HepG2 (cell line): ENCODE data around the gene BOD1. TPM values are rescaled to one million over a fixed set of nuclear protein-coding genes. Genes with fewer than 3 reads are reported as not detected.

Experiments
- ATAC-seq: fragments of 200-7000 bp; cut with Tn5 transposase; 3 replicates; pipeline ENCODE4 v1.9.1; 2020; ENCODE audit warnings: mild to moderate bottlenecking, moderate library complexity
- BruUV-seq: library from RNA; stranded (reverse); fragments of 400-500 nt; replicated peaks from 2 replicates; lab custom pipeline; 2021; lab: Mats Ljungman, UMichigan
- CTCF ChIA-PET: fragments of 300-600 bp; formaldehyde crosslinking; extraction: SDS; loops from one replicate; lab custom pipeline; 2021; ENCODE audit warnings: low total read pairs, inconsistent platforms, low intra/inter-chr PET ratio; lab: Yijun Ruan, JAX
- POLR2A ChIA-PET: fragments of 350-600 bp; sonication (Branson Sonifier 250); formaldehyde crosslinking; loops from one replicate; lab custom pipeline; 2020; ENCODE audit warnings: antibody characterized with exemption, inconsistent platforms; lab: Yijun Ruan, JAX
- DNase-seq: peaks from one replicate; pipeline ENCODE4 v3.0.0-alpha.2; 2015; ENCODE audit warnings: low spot score
- FAIRE-seq: peaks from 3 replicates; lab custom pipeline; 2011; peaks lifted over from hg19 to GRCh38; lab: Jason Lieb, UNC
- H2AFZ ChIP-seq: one replicate; pipeline ENCODE4 v1.6.1; 2011; ENCODE audit warnings: low read length, inconsistent platforms
- H3K27ac ChIP-seq: fragments of 300-600 bp; 3 replicates; pipeline ENCODE4 v1.8.0; 2011; ENCODE audit warnings: mixed run types, mild to moderate bottlenecking, mixed read lengths, low read length, inconsistent platforms; ENCODE audit not compliant: insufficient read depth; ENCODE audit errors: extremely low read length
- H3K27me3 ChIP-seq, 2 experiments: fragments of 200-600 bp in 1 of 2; 2 replicates in 1 of 2; 3 replicates in 1 of 2; pipeline versions ENCODE4 v1.6.0 to v1.8.0; 2011; ENCODE audit warnings: low read length in 2 of 2, mild to moderate bottlenecking in 2 of 2, moderate library complexity in 2 of 2, inconsistent platforms in 1 of 2; ENCODE audit not compliant: insufficient read depth in 2 of 2, control insufficient read depth in 1 of 2
- H3K36me3 ChIP-seq, 2 experiments: fragments of 200-600 bp in 1 of 2; replicated peaks in 1 of 2; 2 replicates in 1 of 2; 3 replicates in 1 of 2; pipeline versions ENCODE4 v1.5.1 to v1.8.0; 2011; ENCODE audit warnings: low read length in 2 of 2, inconsistent platforms in 1 of 2; ENCODE audit not compliant: insufficient read depth in 2 of 2, control insufficient read depth in 1 of 2
- H3K4me1 ChIP-seq: 2 replicates; pipeline ENCODE4 v1.5.1; 2012; ENCODE audit warnings: low read length, inconsistent platforms; ENCODE audit not compliant: insufficient read depth
- H3K4me2 ChIP-seq: 2 replicates; pipeline ENCODE4 v1.6.0; 2011; ENCODE audit warnings: low read depth, low read length, inconsistent platforms
- H3K4me3 ChIP-seq, 3 experiments: fragments of 200-600 bp in 1 of 3; sonication (generic), shearing (Covaris generic) in 1 of 3; replicated peaks in 1 of 3; 2 replicates each; pipeline ENCODE4 v1.5.1; 2011 to 2016; ENCODE audit warnings: low read length in 3 of 3, inconsistent platforms in 2 of 3, low read depth in 2 of 3, mild to moderate bottlenecking in 2 of 3, control low read depth in 1 of 3, mixed read lengths in 1 of 3; ENCODE audit not compliant: insufficient read depth in 1 of 3
- H3K79me2 ChIP-seq: one replicate; pipeline ENCODE4 v1.6.1; 2011; ENCODE audit warnings: low read length, inconsistent platforms; ENCODE audit not compliant: insufficient read depth
- H3K9ac ChIP-seq: 2 replicates; pipeline ENCODE4 v1.6.0; 2011; ENCODE audit warnings: mild to moderate bottlenecking, low read depth, low read length, inconsistent platforms; ENCODE audit not compliant: insufficient read depth
- H3K9me3 ChIP-seq: 2 replicates; pipeline ENCODE4 v1.5.1; 2012; ENCODE audit warnings: mild to moderate bottlenecking, low read length
- H4K20me1 ChIP-seq: 2 replicates; pipeline ENCODE4 v1.6.0; 2011; ENCODE audit warnings: inconsistent platforms, mild to moderate bottlenecking, low read length, moderate library complexity; ENCODE audit not compliant: insufficient read depth
- CCDC6 ChIP-seq: sonication (generic); formaldehyde crosslinking; IDR thresholded peaks from 2 replicates; pipeline ENCODE4 v1.8.1; 2022; ENCODE audit warnings: mild to moderate bottlenecking, missing genetic modification reagents, moderate library complexity
- CSRNP1 ChIP-seq: sonication (generic); formaldehyde crosslinking; IDR thresholded peaks from 2 replicates; pipeline ENCODE4 v1.8.1; 2023; ENCODE audit warnings: mild to moderate bottlenecking, missing genetic modification reagents
- MAZ ChIP-seq, 2 experiments: sonication (generic) in 1 of 2; formaldehyde crosslinking in 1 of 2; IDR thresholded peaks; 2 replicates each; pipeline versions ENCODE4 v1.5.0 to v1.6.1; 2012 to 2020; ENCODE audit warnings: low read depth in 2 of 2, mild to moderate bottlenecking in 2 of 2, borderline replicate concordance in 1 of 2, improper control_type of control experiment in 1 of 2, low read length in 1 of 2, missing genetic modification reagents in 1 of 2, moderate library complexity in 1 of 2
- ZBTB25 ChIP-seq: IDR thresholded peaks from 2 replicates; pipeline ENCODE4 v1.6.1; 2018; ENCODE audit warnings: missing genetic modification reagents
- ZNF235 ChIP-seq: sonication (generic); formaldehyde crosslinking; IDR thresholded peaks from 2 replicates; pipeline ENCODE4 v1.8.1; 2023; ENCODE audit warnings: mild to moderate bottlenecking, missing genetic modification reagents, borderline replicate concordance
- ZNF7 ChIP-seq: IDR thresholded peaks from 2 replicates; pipeline ENCODE4 v1.6.1; 2016; ENCODE audit warnings: missing biosample characterization, missing genetic modification reagents
- WGBS: methylation state at CpG from one replicate; pipeline ENCODE4 v1.1.6; 2017; ENCODE audit warnings: low lambda C conversion rate; 5-methylcytosine and 5-hydroxymethylcytosine counted together
- in situ Hi-C: cut with HindIII; loops from 2 replicates; pipeline ENCODE4 v1.10.0; 2017; ENCODE audit warnings: low pct_unique_long_range_greater_than_20kb; ENCODE audit not compliant: extremely low pct_ligation_motif_present
- intact Hi-C: fragments of 100-400 bp; cut with micrococcal nuclease; formaldehyde crosslinking; loops from one replicate; pipeline ENCODE4 v1.10.0; 2022; ENCODE audit not compliant: unreplicated experiment
- polyA plus RNA-seq, 8 experiments: library from polyadenylated mRNA; depleted of rRNA in 3 of 8; stranded (reverse) in 7 of 8; unstranded in 1 of 8; fragments of >200 nt; fragmentation: Illumina TruSeq in 4 of 8; extraction: Trizol in 4 of 8; gene quantifications; 2 replicates each; pipeline versions ENCODE4 v1.2.1 to v1.2.3, GENCODE V29; 2011 to 2016; ENCODE audit warnings: low read depth in 4 of 8, missing spikeins in 1 of 8, mixed read lengths in 1 of 8; ENCODE audit not compliant: insufficient read depth in 1 of 8
- total RNA-seq, 5 experiments: library from RNA; depleted of rRNA; stranded (reverse); fragments of >200 nt; fragmentation: Illumina TruSeq; extraction: Trizol; gene quantifications; 2 replicates each; pipeline ENCODE4 v1.2.3, GENCODE V29; 2016; ENCODE audit warnings: low read depth in 1 of 5
- TF ChIP-seq, protein P1 (sequence below): sonication (generic); formaldehyde crosslinking; IDR thresholded peaks from 2 replicates; pipeline ENCODE4 v1.5.1; 2020; ENCODE audit warnings: mild to moderate bottlenecking, missing genetic modification reagents, moderate library complexity
- TF ChIP-seq, protein P2 (sequence below): IDR thresholded peaks from 2 replicates; pipeline ENCODE4 v1.4.0; 2020; ENCODE audit warnings: mild to moderate bottlenecking, missing genetic modification reagents

Gene BOD1
- total and polyA plus RNA-seq, 2 of the 13 experiments (the other 11 are each of a cell fraction or from before 2014, with no cell fraction given) = 81.5 to 103 TPM

- TF ChIP-seq, protein P1, sequence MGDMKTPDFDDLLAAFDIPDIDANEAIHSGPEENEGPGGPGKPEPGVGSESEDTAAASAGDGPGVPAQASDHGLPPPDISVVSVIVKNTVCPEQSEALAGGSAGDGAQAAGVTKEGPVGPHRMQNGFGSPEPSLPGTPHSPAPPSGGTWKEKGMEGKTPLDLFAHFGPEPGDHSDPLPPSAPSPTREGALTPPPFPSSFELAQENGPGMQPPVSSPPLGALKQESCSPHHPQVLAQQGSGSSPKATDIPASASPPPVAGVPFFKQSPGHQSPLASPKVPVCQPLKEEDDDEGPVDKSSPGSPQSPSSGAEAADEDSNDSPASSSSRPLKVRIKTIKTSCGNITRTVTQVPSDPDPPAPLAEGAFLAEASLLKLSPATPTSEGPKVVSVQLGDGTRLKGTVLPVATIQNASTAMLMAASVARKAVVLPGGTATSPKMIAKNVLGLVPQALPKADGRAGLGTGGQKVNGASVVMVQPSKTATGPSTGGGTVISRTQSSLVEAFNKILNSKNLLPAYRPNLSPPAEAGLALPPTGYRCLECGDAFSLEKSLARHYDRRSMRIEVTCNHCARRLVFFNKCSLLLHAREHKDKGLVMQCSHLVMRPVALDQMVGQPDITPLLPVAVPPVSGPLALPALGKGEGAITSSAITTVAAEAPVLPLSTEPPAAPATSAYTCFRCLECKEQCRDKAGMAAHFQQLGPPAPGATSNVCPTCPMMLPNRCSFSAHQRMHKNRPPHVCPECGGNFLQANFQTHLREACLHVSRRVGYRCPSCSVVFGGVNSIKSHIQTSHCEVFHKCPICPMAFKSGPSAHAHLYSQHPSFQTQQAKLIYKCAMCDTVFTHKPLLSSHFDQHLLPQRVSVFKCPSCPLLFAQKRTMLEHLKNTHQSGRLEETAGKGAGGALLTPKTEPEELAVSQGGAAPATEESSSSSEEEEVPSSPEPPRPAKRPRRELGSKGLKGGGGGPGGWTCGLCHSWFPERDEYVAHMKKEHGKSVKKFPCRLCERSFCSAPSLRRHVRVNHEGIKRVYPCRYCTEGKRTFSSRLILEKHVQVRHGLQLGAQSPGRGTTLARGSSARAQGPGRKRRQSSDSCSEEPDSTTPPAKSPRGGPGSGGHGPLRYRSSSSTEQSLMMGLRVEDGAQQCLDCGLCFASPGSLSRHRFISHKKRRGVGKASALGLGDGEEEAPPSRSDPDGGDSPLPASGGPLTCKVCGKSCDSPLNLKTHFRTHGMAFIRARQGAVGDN = peak; percentile 19; the same call in 1 of the 2 replicates
- TF ChIP-seq, protein P2, sequence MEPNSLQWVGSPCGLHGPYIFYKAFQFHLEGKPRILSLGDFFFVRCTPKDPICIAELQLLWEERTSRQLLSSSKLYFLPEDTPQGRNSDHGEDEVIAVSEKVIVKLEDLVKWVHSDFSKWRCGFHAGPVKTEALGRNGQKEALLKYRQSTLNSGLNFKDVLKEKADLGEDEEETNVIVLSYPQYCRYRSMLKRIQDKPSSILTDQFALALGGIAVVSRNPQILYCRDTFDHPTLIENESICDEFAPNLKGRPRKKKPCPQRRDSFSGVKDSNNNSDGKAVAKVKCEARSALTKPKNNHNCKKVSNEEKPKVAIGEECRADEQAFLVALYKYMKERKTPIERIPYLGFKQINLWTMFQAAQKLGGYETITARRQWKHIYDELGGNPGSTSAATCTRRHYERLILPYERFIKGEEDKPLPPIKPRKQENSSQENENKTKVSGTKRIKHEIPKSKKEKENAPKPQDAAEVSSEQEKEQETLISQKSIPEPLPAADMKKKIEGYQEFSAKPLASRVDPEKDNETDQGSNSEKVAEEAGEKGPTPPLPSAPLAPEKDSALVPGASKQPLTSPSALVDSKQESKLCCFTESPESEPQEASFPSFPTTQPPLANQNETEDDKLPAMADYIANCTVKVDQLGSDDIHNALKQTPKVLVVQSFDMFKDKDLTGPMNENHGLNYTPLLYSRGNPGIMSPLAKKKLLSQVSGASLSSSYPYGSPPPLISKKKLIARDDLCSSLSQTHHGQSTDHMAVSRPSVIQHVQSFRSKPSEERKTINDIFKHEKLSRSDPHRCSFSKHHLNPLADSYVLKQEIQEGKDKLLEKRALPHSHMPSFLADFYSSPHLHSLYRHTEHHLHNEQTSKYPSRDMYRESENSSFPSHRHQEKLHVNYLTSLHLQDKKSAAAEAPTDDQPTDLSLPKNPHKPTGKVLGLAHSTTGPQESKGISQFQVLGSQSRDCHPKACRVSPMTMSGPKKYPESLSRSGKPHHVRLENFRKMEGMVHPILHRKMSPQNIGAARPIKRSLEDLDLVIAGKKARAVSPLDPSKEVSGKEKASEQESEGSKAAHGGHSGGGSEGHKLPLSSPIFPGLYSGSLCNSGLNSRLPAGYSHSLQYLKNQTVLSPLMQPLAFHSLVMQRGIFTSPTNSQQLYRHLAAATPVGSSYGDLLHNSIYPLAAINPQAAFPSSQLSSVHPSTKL (CRISPR knock-in tag) = peak; percentile 37; the same call in 1 of the 2 replicates
These were observed 14.4 kb upstream of the BOD1 start (continued) for GRCh38 chr5:173630724-173631365.

- no peak overlapping the region for H3K4me3 ChIP-seq
- no peaks in the 10 kb centered on the region for H3K36me3 ChIP-seq
- ChIA-PET CTCF (no interaction called here), POLR2A (interaction anchor here (0.8 to 1.6 kb wide), 4 partner anchors 16 to 340 kb away, joined by 3 to 5 read pairs (median 4); partner anchors contain the start of gene CPEB4)
- DNase-seq (no peak), FAIRE-seq (no peak), ATAC-seq (peak; percentile 68)
- in situ Hi-C loops = no loop called here
- WGBS = 0% methylated on average over 1 of the region's 1 CpG
- H3K4me1 ChIP-seq = peaks cover 81% of the 10 kb centered on the region
- no peak overlapping the region for H3K27ac ChIP-seq
- H3K9ac ChIP-seq = no peak overlapping the region
- H3K79me2 ChIP-seq = no peaks in the 10 kb centered on the region
- H3K9me3 ChIP-seq = no peaks in the 10 kb centered on the region
- no peaks in the 10 kb centered on the region for H4K20me1 ChIP-seq
- H3K27me3 ChIP-seq = peaks cover 0 to 1% of the 10 kb centered on the region in 2 experiments; a peak in 2 of 5 replicates
- H3K4me2 ChIP-seq = no peak overlapping the region
- intact Hi-C loops = no loop called here
- BruUV-seq = no TSS peak
- no peak overlapping the region for H2AFZ ChIP-seq
- TF ChIP-seq ZBTB25 (CRISPR knock-in tag) (no peak), MAZ (IDR thresholded peaks at IDR 0.05; ENCODE audit: borderline replicate concordance, low read depth, low read length) (no peak), MAZ (CRISPR knock-in tag; IDR thresholded peaks at IDR 0.05; ENCODE audit: low read depth) (no peak), ZNF235 (CRISPR knock-in tag) (no peak), CSRNP1 (CRISPR knock-in tag) (no peak), CCDC6 (no peak), ZNF7 (CRISPR knock-in tag) (no peak)
These were observed 13.2 kb upstream of the BOD1 start for GRCh38 chr5:173629628-173630027.
